GM20000 (cell line): ENCODE results near the gene RAD54L.
"Not testable (repeated sequence)": the region's sequence is repeated elsewhere in the genome, so short reads cannot be mapped to it uniquely, and the experiment has no call there.

Experiments
- DNase-seq: peaks from one replicate; pipeline ENCODE4 v3.0.0; 2012; ENCODE audit warnings: low spot score
- TF ChIP-seq, protein P1 (sequence below): IDR thresholded peaks from 2 replicates; pipeline ENCODE4 v1.5.1; 2012; ENCODE audit warnings: mild to moderate bottlenecking, control low read depth; ENCODE audit errors: extremely low read depth, missing control alignments

The RAD54L gene

DNA sequence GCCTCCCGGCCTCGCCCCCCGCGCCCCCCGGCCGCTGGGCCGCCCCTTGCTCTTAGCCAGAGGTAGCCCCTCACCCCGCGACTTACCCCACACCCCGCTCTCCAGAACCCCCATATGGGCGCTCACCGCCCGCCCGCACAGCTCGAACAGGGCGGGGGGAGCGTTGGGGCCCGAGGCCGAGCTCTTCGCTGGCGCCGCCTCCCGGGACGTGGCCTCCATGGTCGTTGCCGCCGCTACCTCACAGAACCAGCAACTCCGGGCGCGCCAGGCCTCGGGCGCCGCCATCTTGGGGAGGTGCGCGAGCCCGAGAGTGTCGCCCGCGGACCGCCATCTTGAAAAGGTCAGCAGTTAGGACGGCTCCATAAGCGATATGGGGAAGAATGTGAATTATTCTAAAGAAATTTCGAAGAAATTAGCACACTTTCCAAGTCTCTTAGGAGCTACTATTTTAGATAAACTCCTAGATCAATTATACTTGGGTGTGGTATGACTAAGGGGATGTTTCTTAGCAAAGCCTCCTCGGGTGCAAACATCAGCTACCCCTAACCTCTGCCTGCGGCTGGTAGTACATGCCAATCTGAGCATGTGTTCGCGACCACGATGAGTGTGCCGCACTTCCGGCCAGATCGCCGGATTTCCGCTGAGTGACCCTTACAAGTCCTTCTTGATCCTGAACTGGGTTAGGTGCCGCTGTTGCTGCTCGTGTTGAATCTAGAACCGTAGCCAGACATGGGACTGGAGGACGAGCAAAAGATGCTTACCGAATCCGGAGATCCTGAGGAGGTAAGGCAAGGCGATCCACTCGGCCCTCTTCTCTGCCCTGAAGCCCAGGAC lies 55.7 kb downstream of the RAD54L start, which contains the start of the genes LRRC41 and UQCRH:
LRRC41 (minus strand) TSS at position 579 of the 834 bp plus-strand sequence; CDS start at position 285, 294 bp downstream.
UQCRH (plus strand) TSS at position 661 of the 834 bp plus-strand sequence; CDS start at position 730, 69 bp downstream.
- peak; percentile 94 for DNase-seq
- TF ChIP-seq, protein P1, sequence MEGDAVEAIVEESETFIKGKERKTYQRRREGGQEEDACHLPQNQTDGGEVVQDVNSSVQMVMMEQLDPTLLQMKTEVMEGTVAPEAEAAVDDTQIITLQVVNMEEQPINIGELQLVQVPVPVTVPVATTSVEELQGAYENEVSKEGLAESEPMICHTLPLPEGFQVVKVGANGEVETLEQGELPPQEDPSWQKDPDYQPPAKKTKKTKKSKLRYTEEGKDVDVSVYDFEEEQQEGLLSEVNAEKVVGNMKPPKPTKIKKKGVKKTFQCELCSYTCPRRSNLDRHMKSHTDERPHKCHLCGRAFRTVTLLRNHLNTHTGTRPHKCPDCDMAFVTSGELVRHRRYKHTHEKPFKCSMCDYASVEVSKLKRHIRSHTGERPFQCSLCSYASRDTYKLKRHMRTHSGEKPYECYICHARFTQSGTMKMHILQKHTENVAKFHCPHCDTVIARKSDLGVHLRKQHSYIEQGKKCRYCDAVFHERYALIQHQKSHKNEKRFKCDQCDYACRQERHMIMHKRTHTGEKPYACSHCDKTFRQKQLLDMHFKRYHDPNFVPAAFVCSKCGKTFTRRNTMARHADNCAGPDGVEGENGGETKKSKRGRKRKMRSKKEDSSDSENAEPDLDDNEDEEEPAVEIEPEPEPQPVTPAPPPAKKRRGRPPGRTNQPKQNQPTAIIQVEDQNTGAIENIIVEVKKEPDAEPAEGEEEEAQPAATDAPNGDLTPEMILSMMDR, result no peak

DNA sequence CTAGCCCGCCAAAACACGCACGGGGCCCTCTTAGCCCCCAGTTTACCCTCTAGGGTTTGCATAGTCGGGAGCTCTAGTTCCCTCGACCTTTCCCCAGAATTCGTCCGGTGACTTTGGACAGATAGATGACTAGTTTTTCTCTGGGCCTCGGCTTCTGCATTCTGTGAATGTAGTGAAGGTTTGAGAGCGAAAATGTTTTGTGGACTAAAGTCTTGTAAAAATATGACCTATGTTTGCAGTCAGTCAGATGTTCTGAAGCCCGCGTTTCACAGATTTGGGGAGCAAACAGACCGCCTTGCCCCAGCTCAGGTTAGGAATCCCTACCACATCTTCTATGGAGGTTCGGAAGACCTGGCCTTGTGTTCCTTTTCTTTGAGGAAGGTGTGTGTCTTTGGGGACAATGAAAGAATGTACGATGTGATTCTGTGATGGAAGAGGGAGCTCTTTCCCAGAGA lies 56.3 kb downstream of the RAD54L start:
- TF ChIP-seq, protein P1, result no peak
- DNase-seq, result no peak

DNA sequence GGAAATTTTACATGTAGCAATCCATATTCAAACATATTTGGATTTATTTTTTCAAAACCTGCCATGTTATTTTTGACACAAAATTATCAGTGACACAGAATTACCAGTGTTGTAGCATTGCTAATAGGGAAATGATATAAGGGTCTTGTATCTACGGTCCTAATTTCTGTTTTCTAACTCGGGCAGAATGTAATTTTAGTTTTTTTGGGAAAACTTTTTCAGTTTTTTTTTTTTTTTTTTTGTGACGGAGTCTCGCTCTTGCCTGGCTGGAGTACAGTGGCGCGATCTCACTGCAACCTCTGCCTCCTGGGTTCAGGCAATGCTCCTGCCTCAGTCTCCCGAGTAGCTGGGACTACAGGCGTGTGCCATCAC lies 58.6 kb downstream of the RAD54L start:
- TF ChIP-seq, protein P1, result no peak
- no peak for DNase-seq

DNA sequence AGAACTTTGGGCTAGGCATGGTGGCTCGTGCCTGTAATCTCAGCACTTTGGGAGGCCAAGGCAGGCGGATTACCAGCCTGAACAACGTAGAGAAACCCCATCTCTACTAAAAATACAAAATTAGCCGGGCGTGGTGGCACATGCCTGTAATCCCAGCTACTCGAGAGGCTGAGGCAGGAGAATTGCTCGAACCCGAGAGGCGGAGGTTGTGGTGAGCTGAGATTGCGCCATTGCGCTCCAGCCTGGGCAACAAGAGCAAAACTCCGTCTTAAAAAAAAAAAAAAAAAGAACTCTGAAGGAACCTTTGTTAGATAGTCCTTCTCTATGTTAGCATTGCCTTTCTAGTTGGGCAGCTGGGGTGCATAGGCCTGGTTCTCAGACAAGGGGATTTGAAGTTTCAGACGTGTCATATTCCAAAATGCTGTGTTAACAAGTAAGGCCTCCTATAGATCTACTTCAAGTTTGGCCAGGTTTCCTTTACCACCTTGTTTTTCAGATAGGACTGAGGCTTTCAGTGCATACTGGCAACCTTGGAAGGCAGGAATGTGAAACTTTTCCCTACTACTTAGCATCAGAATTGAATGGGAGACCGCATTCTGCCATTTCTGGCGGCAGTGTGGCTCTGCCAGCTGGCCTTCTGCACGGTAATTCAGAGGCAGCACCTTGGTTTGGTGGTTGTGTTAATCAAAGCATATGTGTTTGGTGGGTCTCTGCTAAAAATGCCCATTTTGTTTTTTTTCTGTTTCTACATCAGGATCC lies 62.0 kb downstream of the RAD54L start:
- TF ChIP-seq, protein P1, result no peak
- no peak for DNase-seq

DNA sequence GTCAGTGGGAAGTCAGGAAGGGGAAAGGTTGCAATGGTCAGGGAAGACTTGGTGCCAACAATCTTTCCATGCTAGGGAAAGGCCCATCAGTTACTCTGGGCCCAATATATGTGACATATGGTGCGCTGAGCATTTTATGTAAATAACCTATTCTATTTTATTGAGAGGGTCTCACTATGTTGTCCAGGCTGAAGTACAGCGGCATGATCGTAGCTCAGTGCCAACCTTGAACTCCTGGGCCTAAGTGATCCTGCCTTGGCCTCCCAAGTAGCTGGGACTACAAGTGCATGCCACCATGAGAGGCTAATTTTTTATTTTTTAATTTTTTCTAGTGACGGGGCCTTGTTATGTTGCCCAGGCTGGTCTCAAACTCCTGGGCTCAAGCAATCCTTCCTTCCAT lies 62.8 kb downstream of the RAD54L start:
- DNase-seq, result no peak
- TF ChIP-seq, protein P1, result no peak

DNA sequence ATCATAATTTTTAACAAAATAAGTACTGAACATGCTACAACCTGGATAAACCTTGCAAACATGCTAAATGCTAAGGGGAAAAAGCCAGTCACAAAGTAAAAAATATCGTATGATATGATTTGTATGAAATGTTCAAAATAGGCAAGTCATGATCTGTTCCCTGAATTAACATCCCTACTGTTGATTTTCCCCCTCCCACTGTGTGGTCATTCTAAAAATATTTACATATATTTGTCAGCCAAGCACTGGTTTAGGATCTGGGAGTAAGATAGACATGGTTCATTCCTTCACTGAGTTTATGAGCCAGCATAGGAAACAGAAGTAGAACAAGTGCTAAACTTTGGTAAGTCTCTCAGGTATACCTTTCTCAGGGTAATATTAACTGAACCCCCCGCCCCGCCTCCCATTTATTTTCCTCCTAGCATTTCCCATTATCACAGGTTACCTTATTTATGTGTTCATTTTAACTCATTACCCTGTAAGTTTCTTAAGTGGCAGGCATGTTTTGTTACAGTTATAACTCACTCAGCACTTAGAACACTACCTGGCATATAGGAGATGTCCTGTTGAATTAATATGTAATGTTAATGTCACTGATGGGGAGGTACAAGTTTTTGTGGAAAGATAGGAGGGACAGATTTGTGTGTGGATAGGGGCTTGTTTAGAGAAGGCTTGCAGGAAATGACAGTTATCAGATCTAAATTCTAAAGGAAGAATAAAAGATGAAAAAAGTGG lies 68.3 kb downstream of the RAD54L start:
- no peak for DNase-seq
- TF ChIP-seq, protein P1, result no peak

DNA sequence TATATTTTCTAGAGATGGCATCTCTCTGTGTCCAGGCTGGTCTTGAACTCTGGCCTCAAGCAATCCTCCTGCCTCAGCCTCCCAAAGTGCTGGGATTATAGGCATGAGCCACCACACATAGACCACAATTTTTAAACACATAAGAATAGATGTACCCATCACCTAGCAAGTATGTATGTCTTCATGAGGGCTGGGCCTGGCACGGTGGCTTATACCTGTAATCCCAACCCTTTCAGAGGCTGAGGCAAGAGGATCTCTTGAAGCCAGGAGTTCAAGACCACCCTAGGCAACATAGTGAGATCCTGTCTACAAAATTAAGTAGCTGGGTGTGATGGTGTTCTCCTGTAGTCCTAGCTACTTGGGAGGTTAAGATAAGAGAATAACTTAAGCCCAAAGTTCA lies 69.8 kb downstream of the RAD54L start:
- DNase-seq, result no peak
- TF ChIP-seq, protein P1, result no peak

DNA sequence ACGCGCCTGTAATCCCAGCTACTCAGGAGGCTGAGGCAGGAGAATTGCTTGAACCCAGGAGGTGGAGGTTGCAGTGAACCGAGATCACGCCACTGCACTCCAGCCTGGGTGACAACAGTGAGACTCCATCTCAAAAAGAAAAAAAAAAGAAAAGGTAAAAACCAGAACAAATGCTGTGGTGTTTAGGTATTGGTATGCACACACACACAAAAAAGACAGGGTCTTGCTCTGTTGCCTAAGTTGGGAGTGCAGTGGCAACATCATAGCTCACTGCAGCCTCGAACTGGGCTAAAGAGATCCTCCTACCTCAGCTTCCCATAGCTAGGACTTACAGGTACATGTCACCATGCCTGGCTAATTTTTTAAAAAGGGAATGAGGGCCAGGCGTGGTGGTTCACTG lies 71.7 kb downstream of the RAD54L start:
- not testable (repeated sequence) for DNase-seq

DNA sequence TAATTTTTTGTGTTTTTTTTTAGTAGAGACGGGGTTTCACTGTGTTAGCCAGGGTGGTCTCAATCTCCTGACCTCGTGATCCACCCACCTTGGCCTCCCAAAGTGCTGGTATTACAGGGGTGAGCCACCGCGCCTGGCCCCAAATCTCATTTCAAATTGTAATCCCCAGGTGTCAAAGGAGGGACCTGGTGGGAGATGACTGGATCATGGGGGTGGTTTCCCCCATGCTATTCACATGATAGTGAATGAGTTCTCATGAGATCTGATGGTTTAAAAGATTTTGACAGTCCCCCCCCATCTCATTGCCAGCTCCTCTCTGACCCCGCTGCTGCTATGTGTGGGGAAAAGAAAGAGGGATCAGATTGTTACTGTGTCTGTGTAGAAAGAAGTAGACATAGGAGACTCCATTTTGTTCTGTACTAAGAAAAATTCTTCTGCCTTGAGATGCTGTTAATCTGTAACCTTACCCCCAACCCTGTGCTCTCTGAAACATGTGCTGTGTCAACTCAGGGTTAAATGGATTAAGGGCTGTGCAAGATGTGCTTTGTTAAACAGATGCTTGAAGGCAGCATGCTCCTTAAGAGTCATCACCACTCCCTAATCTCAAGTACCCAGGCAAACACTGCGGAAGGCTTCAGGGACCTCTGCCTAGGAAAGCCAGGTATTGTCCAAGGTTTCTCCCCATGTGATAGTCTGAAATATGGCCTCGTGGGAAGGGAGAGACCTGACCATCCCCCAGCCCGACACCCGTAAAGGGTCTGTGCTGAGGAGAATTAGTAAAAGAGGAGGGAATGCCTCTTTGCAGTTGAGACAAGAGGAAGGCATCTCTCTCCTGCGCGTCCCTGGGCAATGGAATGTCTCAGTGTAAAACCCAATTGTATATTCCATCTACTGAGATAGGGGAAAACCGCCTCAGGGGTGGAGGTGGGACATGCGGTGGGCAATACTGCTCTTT lies 72.7 kb downstream of the RAD54L start:
- DNase-seq, result not testable (repeated sequence)

DNA sequence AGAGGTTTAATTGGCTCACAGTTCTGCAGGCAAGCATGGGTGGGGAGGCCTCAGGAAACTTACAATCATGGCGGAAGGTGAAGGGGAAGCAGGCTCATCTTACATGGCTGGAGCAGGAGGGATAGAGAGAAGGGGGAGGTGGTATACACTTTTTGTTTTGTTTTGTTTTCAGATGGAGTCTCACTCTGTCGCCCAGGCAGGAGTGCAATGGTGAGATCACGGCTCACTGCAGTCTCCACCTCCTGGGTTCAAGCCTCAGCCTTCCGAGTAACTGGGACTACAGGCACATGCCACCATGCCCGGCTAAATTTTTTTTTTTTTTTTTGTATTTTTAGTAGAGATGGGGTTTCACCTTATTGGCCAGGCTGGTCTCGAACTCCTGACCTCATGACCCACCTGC lies 74.6 kb downstream of the RAD54L start:
- not testable (repeated sequence) for DNase-seq
